SH-SY5Y (cell line): ENCODE data around the gene DOC2A.

Experiments
- GATA2 ChIP-seq: IDR thresholded peaks from 2 replicates; pipeline ENCODE4 v1.6.1; 2011; ENCODE audit warnings: mild to moderate bottlenecking, low read depth, low read length
- GATA3 ChIP-seq: IDR thresholded peaks from 2 replicates; pipeline ENCODE4 v1.6.1; 2011; ENCODE audit warnings: low read depth, mild to moderate bottlenecking, low read length, moderate library complexity

GRCh38 chr16:29995324-29995910, 15.4 kb downstream of the DOC2A start, which contains the start of gene HIRIP3:
- TF ChIP-seq GATA2 (no peak), GATA3 (no peak)
